Islet precursor cell (in vitro differentiated cells): ENCODE data around the gene FRMD5.
"Not testable (repeated sequence)": the region's sequence is repeated elsewhere in the genome, so short reads cannot be mapped to it uniquely, and the experiment has no call there.

Source experiments
- DNase-seq: peaks from one replicate; pipeline ENCODE4 v3.0.0-alpha.2; 2018

The FRMD5 gene

DNA sequence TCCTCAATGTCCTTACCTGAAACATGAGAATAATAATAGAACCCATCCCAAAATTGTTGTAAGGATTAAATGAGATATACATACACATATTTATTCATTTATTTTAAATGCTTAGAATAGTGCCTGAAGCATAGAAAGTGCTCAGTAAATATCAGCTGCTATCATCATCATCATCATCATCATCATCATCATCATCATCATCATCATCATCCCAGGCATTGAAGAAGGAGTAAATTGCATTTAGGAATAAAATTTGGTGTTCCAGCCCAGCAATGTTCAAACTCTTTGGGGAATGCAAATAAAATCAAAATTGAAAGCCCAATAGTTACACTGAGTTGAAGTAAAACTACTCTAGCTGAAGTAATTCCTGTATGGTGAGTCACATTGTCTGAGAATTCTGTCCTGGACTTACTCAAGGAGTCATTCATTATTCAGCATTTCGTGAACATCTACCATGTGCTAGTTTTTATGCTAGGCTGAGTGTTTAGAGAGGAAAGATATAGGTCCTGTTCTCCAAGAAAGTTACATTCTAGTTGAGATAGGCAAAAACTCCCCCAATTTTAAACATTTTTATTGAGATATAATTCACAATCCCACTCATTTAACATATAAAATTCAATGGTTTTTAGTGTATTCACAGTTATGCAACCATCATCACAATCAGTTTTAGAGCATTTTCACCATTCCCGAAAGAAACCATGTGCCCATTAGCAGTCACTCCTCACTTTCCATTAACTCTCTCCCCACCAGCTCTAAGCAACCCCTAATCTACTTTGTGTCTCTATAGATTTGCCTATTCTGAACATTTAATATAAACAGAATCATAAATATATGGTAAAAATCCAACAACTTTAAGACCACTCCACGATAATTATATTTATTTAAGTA lies 107.2 kb downstream of the FRMD5 start:
- no peak for DNase-seq

DNA sequence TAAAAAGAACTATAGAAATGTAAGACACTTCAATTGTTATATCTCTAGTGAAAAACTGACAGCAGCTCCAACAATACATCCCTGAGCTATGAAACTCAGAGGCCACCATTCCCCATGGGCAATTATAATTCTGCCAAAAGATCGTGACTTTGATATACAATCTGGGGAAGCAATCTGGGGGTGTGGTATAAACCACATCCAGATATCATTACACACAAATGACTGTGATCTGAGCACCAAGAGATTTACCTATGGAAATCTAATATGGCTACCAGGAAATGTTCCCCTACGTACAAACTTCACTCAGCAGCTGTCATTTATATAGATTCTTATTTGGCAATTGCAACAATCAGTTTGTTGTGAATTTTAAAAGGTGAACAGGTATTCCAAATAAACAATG lies 110.3 kb downstream of the FRMD5 start:
- DNase-seq, result no peak

DNA sequence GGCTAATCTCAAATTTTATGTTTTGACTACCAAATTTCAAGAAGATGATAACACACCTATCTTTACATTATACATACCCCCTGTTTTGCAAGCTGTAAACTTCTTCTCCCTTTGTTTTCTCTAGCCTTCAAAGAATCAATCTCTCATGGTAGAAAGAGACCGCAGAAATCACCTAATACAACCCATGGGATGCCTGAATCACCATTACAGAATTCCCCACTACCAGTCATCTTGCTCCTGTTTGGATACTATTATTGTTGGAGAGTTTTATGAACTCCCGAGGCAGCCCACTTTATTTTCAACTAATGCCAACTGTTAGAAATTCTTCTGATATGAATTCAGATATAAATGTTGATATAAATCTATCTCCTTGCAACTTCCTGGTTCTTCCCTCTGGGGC lies 110.9 kb downstream of the FRMD5 start:
- DNase-seq, result no peak

DNA sequence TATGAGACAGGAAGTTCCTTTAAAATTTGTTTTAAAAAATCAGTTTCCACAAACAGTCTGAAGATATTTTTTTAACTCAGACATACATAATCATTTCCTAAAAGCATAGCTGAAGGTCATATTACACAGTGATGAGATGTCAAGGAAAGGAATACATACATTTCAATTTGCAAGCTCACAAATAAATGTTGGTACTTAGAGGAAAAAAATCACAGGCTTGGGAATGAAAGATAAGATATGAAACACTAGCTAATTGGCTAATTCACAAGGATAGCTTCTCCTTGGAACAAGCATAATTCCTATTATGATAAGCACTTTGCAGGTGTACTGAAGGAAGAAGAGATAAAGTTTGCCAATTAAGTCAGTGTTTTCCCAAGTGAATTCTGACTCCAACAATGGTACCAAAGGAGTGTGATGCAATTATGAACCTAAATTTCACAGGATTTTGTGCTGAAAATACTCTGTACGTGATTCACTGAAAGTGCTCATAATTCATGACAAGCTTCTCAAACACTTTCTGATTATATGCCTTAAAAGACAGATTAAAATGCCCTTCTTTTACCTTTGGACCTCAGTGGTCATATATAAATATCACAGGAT lies 112.4 kb downstream of the FRMD5 start:
- DNase-seq, result no peak

DNA sequence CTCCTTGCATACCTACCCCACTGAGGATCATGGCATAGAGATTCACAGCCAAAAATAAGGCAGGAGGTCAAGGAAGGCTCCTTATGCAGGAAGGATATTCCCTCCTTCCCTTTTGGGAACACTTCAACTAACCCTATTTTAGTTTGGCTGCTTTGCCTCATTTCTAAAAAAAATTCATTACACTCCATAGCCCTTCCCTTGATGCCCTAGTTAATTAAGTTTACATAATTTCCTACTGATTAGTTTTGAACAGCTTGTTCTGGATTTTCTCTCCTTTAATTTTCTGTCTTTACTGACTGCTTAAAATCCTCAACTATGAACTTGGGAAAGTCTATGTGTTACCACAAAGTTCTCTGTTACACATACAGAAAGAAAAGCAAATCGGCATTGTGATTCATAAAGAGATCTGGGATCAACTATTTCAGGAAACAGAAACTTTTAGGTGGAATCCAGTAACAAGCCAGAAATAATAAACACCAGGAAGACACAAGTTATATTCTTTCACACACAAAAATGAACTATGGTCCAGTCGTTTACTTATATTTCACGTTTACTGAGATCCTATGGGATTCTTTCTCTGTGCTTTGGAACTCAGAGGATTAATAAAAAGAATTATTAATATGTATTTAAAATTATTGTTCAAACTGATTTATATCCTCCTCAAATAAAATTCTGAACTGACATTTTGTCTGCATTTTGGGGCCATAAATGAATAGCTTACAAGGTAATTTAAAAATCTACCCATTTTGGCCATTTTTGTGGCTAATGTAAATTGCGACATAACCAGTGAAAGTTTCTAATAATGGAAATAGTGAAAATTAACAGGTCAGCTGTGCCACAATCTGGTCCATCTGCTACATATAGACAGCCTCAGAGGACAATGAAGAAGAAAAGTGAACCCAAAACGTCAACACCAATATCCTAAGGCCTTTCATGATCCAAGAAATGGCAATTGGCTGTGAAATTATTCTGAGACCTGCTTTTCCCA lies 113.8 kb downstream of the FRMD5 start:
- DNase-seq, result no peak

DNA sequence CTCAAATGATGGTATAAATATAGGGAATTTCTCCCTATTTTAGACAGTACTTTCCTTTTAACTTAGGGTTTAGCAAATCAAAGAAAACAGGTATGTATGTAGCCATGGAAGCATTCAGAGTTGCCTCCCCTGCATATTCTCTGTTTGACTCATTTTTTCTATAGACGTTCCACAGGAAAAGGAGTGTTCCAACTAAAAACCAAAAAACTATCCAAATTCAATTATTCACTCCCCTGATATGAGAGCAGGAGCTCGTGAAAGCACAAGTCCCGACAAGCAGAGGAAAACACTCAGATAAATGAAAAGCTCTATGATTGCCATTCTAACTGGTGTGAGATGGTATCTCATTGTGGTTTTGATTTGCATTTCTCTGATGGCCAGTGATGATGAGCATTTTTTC lies 119.5 kb downstream of the FRMD5 start:
- DNase-seq, result no peak

DNA sequence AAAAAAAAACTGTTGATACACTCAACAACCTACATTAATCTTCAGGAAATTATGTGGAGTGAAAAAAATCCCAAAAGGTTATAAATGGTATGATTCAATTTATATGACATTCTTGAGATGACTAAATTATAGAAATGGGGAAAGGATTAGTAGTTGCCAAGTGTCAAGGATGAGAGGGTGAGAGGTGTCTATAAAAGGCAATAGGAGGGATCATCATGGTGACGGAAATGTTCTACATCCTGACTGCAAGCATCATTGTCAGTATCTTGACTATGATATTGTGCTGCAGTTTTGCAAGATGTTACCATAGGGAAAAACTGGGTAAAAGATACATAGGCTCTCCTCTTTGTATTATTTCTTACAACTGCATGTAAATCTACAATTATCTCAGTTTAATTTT lies 125.6 kb downstream of the FRMD5 start:
- no peak for DNase-seq

DNA sequence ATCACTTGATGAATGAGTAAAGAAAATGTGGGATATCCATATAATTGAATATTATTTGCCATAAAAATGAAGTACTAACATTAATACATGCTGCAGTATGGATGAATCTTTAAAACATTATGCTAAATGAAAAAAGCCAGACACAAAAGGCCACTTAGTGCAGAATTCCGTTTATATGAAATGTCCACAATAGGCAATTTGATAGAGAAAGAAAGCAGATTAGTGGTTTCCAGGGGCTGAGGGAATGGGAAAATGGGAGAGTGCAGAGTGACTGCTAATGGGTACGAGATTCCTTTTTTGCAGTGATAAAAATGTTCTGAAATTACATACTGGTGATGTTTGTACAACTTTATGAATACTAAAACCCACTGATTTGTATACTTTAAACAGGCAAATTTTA lies 126.7 kb downstream of the FRMD5 start:
- no peak for DNase-seq

DNA sequence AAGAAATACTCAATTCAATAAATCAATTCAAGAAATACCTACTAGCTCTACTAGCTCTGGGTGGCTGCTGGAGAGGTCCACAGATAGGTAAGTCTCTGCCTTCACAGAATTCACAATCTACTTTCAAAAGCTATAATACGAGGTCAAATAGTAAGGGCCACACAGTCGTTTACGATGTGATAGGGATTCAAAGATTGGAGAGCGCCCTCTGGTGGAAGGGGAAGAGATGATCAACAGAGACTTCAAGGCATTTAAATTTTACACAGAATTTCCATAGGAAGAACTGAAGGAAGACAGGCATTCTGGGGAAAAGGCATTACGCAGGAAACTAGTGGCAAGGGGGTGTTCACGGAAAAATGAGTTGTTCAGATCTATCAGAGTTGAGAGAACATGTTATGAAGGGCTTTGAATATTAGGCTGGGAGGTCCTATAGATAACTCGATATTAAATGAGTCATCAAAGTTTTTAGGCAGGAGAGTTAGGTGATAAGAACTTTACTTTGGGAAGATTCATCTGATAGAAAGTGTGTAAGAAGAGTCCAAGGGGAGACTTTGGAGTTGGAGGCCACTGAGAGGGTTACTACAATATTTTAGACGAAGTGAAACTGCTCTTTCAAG lies 128.8 kb downstream of the FRMD5 start:
- peak; percentile 67 for DNase-seq

DNA sequence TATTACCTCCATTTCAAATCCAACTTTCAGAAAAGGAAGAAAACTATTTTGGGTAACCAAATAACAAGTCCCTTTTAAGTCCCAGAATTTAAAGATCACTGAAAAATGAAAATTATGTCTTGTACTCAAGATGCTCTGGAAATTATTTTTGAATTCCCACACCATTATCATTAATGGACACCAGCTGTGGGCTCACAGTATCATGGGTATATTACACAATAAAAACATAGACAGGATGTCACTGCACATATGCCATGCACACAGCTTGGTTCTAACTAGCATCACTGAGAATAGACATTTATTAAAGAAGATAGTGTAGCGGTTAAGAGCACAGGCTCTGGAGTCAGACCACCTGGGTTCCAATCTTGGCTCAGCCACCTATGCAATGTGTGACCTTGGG lies 130.4 kb downstream of the FRMD5 start:
- no peak for DNase-seq

DNA sequence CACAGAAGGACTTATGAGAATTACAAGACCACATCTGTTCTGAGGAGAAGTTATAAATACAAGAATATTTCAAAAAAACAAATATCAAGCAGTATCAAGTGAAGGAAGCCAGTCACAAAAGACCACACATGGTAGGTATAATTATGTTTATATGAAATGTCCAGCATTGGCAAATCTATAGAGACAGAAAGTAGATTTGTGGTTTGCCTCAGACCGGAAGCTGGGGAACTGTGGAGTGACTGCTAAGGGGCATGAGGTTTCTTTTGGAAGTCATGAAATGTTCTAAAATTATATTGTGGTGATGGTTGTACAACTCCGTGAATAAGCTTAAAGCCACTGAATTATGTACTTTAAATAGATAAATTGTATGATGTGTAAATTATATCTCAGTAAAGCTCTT lies 136.9 kb downstream of the FRMD5 start:
- DNase-seq, result no peak

DNA sequence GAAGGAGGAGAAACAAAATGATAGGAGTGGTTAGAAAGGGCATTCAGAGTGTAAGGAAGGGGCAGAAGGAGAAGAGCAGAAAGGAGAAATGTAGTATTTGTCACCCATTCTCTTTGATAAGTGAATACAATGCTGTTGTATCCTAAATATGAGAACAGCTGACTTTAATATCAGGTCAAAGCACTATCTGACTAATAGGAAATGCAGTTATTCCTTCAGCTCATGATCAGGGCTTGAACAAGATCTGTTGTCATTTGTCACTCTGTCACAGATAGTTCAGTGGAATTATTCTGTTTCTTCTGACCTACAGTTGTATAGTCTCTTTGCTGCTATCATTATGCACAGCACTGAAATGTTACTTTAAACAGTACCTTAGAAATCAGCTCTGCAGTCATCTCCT lies 149.4 kb downstream of the FRMD5 start:
- no peak for DNase-seq

DNA sequence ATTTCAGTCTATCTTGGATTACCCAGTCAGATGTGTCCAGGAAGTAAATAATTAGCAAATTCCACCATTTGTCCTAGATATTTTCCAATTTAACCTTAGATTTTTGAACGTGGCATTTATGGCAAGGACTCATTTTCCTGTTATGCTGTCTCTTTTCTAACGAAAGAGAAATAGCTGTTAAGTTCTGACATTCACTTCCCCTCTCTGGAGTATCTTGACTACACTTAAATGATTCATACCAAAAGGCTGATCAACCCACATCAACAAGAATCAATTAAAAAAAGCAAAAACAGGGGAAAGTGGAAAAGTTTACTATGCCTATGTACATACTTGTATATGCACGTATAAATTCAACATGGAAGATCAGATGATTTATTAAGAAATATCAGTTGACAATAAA lies 149.9 kb downstream of the FRMD5 start:
- no peak for DNase-seq

DNA sequence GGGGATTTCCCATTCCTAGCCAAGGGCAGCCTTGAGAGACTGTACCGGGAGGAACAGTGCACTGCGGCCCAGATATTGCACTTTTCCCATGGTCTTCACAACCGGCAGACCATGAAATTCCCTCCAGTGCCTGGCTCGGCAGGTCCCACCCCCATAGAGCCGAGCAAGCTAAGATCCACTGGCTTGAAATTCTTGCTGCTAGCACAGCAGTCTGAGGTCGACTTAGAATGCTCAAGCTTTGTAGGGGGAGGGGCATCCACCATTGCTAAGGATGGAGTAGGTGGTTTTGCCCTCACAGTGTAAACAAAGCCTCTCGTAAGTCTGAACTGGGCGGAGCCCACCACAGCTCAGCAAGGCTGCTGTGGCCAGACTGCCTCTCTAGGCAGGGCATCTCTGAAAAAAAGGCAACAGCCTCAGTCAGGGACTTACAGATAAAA lies 156.3 kb downstream of the FRMD5 start:
- peak; percentile 80 for DNase-seq

DNA sequence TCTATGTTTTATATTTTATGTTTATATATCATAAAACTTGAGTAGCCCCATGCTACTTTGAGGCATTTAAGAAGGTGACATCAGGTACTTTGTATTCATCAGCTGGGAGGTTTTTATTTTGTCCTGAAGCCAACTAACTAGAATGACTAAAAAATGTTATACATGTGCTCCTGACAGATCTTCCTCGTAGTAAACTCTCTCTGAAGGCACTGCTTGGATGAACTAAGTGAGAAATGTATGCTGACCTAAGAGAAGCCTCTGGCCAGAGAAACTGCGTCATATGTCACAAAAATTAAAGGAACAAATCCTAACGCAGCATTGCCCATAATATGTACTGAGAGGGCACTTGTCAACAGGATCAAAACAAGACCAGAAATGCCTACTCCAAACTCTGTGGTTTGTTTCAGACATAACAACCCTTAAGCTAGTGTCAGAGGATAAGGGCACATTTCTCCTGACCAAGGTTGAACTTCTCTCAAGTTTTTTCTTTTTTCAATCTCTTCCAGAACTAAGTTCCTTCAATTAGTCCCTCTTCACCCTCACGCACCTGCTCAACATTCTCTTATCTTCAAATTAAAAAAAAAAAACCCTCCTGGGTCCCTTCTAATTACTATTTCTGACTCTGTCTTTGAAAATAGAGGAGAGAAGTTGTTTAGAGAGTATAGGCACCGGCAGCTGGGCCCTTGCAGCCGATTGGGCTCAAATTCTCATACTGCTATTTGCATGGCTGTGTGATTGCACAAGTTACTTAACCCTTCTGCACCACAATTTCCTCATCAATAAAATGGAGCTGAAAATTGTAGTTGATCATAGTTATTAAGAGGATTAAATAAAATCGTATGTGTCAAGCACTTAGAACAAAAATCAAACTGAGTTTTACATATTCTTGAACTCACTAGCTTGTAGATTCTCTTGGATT lies 159.0 kb downstream of the FRMD5 start:
- no peak for DNase-seq

DNA sequence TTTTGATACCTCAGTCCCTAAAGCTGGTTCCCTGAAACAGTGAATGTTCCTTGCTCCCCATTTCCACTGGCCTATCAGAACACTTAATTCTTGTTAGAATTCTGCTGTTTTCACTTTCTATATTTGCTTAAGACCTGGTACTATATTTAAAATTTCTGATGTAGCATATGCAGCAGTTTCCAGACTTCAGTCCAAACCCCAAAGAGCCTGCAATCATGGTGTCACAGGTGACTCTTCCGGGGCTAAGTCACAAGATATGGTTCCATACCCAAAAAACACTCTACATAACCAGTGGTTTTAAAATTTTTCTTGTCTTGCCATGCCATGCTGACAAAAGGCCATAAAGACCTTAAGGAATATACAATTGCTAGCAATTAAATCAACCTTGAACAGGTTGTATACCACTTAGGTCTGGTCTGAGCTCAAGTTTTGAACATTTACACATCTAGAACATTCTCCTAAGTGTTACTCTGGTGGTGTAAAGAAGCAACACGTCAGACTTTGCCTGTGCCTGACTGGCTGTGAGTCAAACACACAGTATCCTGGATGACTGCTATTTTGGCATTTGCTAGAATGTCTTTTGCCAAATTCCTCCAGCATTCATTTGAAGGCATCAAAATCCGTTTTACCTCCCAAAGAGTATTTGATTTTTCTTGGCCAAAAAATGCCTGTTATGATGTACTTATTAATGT lies 160.0 kb downstream of the FRMD5 start:
- no peak for DNase-seq

DNA sequence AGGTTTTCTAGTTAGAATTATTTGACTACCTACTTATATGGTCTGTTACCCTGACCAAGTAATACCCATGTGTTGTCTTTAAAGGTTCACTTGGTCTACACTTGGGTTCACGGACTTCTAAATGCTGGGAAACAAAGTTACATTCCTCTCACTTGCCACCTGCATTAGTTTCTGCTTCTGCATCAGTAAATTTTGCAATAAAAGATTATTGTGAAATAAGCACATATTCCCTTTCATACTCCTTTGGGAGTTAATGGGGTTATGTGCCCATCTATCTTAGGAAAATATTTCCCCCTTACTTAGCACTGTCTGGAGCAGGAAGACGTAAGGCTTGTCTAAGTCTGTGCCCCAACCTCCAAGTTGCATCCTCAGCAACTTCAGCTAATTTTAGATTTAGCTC lies 160.7 kb downstream of the FRMD5 start:
- no peak for DNase-seq

DNA sequence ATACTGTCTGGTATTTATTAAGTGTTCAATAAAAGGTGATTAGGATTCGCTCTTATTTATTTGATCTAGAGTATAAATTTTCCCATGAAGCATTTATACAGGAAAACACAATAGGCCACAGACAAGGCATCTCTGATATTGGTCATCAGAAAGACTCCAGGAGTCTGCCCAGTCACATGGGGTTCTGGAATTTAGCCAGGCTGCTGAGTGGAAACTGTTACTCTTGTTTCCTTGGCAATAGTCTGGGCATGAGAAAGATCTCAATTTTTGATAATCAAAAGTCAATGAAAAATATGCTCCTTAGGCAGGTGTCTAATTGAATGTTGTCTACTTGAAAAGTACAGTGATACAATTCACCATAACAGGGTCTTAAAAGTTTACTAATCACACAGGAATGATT lies 161.2 kb downstream of the FRMD5 start:
- DNase-seq, result no peak

DNA sequence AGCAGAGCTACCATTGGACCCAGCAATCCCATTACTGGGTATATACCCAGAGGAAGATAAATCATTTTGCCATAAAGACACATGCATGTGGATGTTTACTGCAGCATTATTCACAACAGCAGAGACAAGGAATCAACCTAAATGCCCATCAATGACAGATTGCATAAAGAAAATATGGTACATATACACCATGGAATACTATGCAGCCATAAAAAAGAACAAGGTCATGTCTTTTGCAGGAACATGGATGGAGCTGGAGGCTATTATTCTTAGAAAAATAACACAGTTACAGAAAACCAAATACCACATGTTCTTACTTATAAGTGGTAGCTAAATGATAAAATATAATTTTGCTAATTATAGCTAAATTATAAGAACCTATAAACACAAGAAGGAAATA lies 162.3 kb downstream of the FRMD5 start:
- not testable (repeated sequence) for DNase-seq

DNA sequence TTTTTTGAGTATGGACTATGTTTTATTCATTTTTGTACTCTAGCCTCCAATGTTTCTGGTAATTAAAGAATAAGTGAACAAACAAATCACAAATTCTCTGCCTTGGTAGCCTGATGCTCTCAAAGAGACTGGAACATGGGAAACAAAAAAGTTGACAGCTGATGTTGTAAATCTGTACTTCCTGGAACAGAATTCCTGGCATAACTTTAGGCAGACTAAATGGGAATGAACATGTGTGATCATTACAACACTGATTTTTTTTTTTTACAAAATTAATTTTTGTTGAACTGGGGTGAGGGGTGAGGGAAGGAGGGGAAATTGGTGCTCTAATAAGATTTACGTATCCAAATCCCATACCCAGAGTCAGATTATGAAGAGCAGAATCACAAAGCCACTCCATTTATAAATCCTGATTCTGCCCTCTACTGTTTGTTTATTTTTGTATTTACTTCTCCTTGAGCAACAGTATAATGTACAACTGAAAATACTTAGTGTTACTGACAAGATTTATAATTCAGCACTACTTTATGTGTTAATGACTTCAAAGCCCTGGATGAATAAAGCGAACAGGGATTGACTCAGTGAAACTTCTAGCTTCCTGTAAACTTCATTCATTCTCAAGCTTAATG lies 165.0 kb downstream of the FRMD5 start:
- DNase-seq, result no peak

DNA sequence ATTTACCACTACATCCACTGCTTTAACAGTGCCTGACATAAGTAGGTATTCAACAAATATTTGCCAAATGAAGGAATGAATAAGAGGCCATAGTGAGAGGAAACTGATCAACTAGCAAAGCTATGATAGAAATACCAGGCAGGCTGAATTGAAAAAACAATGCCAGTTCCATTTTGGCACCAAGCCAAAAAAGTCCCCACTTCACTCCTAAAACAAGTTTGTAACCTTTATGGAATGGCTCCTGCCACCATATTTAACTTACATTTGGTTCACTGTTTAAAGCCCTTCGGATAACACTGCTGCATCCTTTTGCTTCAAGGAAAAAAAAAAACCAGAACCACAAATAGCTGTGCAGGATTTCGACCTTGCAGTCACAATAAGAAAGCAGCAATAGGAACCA lies 166.1 kb downstream of the FRMD5 start:
- no peak for DNase-seq
